ENCODE data around the gene SEMA3F.

Gene SEMA3F

DNA sequence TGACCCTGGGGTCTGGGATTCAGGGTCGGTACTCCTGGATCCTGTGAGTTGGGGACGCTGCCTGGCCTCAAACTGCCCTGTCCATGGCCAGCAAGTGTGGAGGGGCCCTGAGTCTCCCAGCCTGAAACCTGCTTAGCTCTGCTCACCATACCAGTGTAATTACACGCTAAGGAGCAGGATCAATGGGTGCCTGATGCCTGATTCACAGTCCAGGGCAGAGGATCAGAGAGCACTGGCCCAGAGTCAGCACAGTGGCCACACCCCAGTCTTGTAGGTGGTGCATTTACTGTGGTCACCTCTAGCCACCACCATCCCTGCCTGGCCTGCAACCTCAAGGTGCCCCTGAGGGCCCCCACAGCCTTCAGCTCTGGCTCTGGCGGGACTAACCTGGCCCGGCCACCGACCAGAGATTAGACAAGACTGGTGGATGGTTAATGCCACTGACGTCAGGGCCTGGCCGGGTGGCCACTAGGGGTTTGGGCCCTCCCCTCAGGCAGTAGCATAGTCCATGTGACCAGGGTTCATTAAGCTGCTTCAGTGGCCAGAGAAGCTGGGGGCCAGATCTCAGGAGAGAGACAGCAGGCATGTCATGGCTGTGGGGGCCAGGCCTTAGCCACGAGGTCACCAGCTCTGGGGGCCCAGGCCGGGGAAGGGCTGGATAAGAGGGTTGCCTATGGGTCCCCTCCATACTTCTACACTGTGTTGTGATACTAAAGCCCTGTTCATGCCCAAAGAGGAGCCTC, 46.6 kb downstream of the SEMA3F start:
- in situ Hi-C loops (cut with MboI; ENCODE audit: low sequenced_read_pairs, unreplicated experiment) = no loop called here
- DNase-seq (ENCODE audit: low spot score) = no peak
- TF ChIP-seq, protein P1, sequence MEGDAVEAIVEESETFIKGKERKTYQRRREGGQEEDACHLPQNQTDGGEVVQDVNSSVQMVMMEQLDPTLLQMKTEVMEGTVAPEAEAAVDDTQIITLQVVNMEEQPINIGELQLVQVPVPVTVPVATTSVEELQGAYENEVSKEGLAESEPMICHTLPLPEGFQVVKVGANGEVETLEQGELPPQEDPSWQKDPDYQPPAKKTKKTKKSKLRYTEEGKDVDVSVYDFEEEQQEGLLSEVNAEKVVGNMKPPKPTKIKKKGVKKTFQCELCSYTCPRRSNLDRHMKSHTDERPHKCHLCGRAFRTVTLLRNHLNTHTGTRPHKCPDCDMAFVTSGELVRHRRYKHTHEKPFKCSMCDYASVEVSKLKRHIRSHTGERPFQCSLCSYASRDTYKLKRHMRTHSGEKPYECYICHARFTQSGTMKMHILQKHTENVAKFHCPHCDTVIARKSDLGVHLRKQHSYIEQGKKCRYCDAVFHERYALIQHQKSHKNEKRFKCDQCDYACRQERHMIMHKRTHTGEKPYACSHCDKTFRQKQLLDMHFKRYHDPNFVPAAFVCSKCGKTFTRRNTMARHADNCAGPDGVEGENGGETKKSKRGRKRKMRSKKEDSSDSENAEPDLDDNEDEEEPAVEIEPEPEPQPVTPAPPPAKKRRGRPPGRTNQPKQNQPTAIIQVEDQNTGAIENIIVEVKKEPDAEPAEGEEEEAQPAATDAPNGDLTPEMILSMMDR (IDR thresholded peaks at IDR 0.05; ENCODE audit: borderline replicate concordance, control extremely low read depth, extremely low read depth, insufficient read depth, missing control alignments) = no peak

DNA sequence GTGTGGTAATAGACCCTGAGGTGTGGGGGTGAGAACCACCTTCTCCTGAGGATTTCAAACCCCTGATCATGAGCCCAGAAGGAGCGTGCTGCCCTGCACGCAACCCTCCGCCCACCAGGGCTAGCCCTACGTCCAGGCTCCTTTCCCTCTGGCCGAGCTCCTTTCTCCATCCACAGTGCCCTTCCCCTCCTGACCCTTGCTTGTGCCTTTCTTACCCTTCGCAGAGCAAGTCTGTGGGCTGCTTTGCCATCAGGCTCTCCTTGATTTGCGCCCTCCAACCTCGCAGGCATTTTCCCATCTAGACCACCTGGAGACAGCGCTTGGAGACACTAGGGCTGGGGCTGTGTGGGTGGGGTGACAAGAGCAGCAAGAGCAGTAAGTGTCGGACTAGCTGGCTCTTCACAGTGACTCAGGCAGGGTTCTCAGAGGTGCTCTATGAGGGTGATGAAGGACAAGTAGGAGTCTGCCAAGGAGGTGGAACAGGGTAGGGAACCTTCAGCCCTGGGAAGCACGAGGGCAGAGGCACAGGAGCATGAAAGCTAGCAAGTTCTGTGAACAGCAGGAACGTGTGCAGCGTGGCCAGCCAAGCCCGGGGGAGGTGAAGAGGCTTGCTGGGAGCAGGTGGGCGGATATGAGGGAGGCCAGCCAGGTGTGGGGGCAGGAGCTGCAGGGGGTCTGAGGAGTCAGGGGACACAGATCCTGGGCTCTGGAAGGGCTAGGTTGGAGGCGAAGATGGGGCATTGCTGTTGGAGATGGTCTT, 47.4 kb downstream of the SEMA3F start:
- TF ChIP-seq, protein P1 (IDR thresholded peaks at IDR 0.05; ENCODE audit: borderline replicate concordance, control extremely low read depth, extremely low read depth, insufficient read depth, missing control alignments) = no peak

DNA sequence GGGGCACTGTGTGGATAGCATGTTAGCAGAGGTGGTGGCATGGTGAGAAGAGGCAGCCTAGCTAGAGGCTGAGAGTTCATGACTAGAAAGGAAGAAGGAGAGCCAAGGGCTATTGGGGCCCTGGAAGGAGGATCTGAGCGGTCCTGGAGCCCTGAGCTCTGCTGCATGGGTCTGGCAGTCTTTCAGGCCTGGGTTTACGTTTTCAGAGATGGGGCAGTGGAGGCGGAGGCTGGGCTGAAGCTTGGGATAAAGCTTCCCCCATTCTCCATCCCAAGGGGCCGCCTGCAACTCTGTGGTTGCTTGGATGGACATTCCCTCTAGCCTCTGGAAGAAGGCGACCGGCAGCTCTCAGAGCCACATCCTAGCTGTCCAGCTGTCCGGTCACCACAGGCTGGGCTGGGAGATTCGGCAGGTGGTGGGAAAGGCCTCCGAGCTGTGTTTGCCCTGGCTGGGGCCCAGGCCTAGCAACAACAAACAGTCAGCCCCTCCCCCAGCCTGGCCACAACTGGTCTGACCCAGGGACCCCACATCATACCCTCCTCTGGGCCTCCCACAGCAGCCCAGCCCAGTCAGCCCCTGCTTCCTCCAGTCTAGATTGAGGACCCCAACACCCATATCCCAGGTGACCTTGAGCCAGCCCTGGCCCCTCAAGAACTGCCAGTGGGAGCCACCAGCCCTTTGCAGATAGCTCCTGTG, 48.1 kb downstream of the SEMA3F start:
- DNase-seq (ENCODE audit: low spot score) = no peak
- in situ Hi-C loops (cut with MboI; ENCODE audit: low sequenced_read_pairs, unreplicated experiment) = no loop called here
- TF ChIP-seq, protein P1 (IDR thresholded peaks at IDR 0.05; ENCODE audit: borderline replicate concordance, control extremely low read depth, extremely low read depth, insufficient read depth, missing control alignments) = no peak

More for the DNA sequence above, 47.4 kb downstream of the SEMA3F start:
- in situ Hi-C loops (cut with MboI; ENCODE audit: low sequenced_read_pairs, unreplicated experiment) = no loop called here
- DNase-seq (ENCODE audit: low spot score) = no peak

DNA sequence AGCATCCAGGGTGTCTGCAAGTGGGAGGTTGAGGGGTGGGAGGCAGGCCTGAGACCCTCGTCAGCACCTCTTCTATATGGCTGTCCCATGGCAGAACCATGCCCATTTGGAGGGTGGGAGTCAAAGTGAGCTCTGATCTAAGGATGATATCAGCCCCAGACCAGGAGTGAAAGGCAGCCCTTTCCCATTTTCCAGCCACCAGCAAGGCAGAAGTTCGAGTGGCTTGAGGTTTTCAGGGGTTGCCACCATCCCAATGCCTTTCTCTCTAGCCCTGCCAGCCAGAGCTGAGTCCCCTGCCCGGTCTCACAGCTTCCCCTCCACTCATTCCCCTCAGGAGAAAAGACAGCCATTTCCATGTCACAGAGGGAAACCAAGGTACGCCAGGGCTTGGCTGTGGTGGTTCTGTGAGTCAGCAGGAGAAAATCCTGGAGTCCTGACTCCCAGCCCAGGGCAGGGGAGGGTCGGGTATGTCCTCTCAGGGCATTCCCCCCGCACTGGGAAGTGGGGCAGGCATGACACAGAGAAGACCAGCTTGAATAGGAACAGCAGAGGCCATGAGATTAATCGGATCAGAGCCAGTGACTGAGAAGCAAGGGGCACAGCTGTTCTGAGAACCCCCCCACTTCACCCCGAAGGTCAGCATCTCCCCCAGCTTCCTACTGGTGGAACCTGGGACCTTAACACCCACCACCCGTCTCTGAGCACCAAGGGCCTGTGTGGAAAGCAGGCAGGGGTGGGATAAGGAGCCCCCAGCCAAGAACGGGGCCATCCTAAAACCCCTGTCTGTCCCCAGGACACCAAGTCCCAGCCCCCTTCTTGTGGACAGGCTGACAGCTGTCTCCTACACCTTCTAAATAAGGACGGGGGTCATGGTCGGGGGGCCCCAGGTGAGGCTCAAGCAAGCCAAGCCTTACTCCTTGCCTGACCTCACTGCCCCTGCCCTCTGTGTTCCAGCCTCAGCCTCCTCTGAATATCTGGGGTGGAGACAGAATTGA, 49.0 kb downstream of the SEMA3F start:
- TF ChIP-seq, protein P1 (IDR thresholded peaks at IDR 0.05; ENCODE audit: borderline replicate concordance, control extremely low read depth, extremely low read depth, insufficient read depth, missing control alignments) = no peak
- no peak for DNase-seq (ENCODE audit: low spot score)
- in situ Hi-C loops (cut with MboI; ENCODE audit: low sequenced_read_pairs, unreplicated experiment) = no loop called here

DNA sequence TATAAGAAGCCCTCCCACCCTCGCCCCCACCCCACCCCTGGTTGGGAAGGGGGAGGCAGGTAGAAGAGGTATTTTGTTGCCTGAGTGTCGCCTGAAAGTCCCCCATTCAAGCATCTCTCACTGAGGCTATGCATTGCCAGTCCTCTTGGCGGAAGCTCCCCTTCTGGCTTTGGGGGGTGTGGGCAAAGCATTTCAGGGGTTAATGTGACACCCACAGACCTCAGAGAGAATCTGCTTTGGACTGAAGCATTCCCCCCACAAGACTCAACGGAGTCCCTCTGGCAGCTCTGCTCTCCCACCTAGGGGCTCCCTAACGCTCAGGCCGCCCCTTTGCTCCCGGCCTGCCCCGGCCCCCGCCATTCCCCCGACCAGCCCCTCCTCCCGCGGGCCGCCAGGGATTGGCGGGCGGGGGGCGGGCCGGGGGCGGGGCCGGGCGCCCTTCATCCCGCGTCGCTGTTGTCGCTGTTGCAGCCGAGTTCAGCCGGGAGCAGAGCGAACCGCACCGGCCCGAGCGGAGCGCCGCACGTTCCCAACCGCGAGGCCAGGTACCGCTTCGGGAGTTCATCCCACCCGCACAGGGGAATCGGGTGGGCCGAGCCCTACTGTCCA, 49.8 kb downstream of the SEMA3F start, which contains the start of gene SLC38A3:
Gene SLC38A3, plus strand, starts transcription at position 468 of the 609 bp plus-strand sequence. CDS start 8,929 bp downstream, outside the sequence.
- in situ Hi-C loops (cut with MboI; ENCODE audit: low sequenced_read_pairs, unreplicated experiment) = no loop called here
- TF ChIP-seq, protein P1 (IDR thresholded peaks at IDR 0.05; ENCODE audit: borderline replicate concordance, control extremely low read depth, extremely low read depth, insufficient read depth, missing control alignments) = no peak
- DNase-seq (ENCODE audit: low spot score) = no peak

Measured in GM13976 (cell line).